GM12872 (cell line): ENCODE data around the gene PPP2R5C.

Source experiments
- CTCF ChIP-seq: IDR thresholded peaks from 3 replicates; pipeline ENCODE4 v1.5.1; 2011; ENCODE audit warnings: low read depth, mild to moderate bottlenecking, low read length, moderate library complexity; ENCODE audit not compliant: insufficient read depth

Gene PPP2R5C

GRCh38 chr14:101843038-101843437 lies 81.5 kb downstream of the PPP2R5C start:
- TF ChIP-seq CTCF = no peak

GRCh38 chr14:101843665-101844064 lies 82.2 kb downstream of the PPP2R5C start:
- peak; percentile 67 for TF ChIP-seq CTCF

DNA sequence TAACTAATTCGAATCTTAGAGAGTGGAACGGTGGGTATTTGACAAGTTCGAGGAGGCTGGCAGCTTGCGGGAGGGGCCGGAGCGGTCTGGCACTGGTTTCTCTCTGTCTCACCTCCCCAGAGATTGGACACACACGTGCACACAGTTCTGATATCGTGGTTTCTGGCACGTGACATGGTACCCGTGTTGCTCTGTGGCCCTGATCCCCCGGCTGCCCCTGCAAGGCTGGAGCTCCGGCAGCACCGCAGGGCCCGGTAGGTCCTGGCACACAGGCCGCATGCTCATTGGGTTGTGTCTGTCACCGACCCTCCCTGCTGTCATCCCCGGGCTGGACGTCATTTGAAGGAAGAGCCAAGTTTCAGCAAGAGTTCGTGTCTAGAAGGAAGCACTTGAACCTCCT lies 82.7 kb downstream of the PPP2R5C start:
- no peak for TF ChIP-seq CTCF

DNA sequence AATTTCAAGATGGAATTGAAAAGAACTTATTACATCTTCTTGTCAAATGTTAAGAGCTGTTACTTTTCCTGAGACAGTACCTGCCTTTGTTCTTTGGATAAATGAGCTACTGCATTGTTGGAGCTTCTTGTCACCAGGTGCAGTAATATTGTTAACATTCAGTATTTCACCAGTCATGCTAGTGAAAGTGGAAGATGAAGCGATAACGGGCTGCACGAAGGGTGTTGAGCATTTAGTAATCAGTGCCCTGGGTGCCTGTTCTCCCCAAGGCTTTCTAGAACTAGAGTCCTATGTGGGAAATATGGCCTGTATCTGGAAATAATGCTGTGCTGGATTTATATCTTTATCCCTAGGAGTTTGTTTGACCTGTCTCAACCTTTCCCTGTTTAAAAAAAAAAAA lies 83.2 kb downstream of the PPP2R5C start:
- TF ChIP-seq CTCF = no peak

DNA sequence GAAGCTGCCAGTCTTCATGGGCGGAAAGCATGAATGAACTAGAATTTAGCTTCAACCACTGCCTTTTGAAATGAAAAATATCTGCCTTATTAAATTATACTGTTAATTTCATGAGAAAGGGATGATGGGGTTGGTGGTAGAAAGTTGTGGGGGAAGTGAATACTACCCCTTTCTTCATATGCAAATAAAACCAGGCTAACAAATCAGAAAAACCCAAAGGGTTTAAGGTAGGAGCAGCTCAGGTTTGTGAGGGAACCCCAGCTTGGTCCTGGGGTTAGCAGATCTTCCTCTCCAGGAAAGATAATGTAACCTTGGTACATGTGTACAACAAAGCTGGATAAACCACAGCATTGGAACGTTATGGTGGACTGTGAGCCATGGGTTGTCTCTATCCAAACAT lies 84.0 kb downstream of the PPP2R5C start:
- no peak for TF ChIP-seq CTCF

GRCh38 chr14:101845896-101846295 lies 84.4 kb downstream of the PPP2R5C start:
- no peak for TF ChIP-seq CTCF

- 0 out of 3 replicates have a peak, but pooled peaks have one; percentile 5 for TF ChIP-seq CTCF
Measured at GRCh38 chr14:101849125-101849524, 87.6 kb downstream of the PPP2R5C start.

DNA sequence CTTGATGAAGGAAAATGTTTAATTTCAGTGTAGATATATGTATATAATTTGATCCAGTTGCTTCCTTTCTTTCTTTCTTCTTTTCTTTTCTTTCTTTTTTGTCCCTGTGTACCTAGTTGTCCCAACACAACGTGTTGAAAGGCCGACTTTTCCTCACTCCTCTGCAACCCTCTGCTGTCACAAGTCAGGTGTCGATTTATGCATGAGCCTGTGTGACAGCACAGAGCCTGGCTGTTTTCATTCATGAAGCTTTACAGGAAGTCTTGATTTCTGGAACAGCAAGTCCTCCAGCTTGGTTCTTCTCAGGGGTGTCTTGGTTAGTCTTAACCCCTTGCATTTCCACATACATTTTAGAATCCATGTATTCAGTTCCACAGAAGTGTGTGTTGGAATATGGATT lies 88.1 kb downstream of the PPP2R5C start:
- no peak for TF ChIP-seq CTCF
